Natural killer cell (primary cell): Measurements from ENCODE around the gene TBX5. TPM values are rescaled to one million over a fixed set of nuclear protein-coding genes. Genes with fewer than 3 reads are reported as not detected.

ENCODE experiments used
- ATAC-seq, 3 donors: fragments of 150-1000 bp in 2 of 3; fragments of 200-7000 bp in 1 of 3; cut with Tn5 transposase; 1 replicate in 1 of 3; 2 replicates in 2 of 3; pipeline ENCODE4 v1.10.0; 2021; ENCODE audit warnings: mild to moderate bottlenecking in 2 of 3, moderate library complexity in 2 of 3
- DNase-seq, 2 donors: peaks; one replicate each; pipeline versions ENCODE4 v3.0.0 to v3.0.0-alpha.2; 2013 to 2021; ENCODE audit warnings: mixed read lengths in 1 of 2
- H3K27ac ChIP-seq: one replicate; pipeline ENCODE4 v1.5.1; 2013; ENCODE audit warnings: mild to moderate bottlenecking, low read length
- H3K27me3 ChIP-seq: one replicate; pipeline ENCODE4 v1.6.1; 2013; ENCODE audit warnings: low read length; ENCODE audit not compliant: control insufficient read depth, insufficient read depth
- H3K36me3 ChIP-seq: one replicate; pipeline ENCODE4 v1.6.1; 2013; ENCODE audit warnings: low read length; ENCODE audit not compliant: control insufficient read depth, insufficient read depth
- H3K4me1 ChIP-seq: one replicate; pipeline ENCODE4 v1.6.1; 2013; ENCODE audit warnings: low read length; ENCODE audit not compliant: control insufficient read depth, insufficient read depth
- H3K4me3 ChIP-seq: one replicate; pipeline ENCODE4 v1.5.1; 2013; ENCODE audit warnings: low read length
- H3K9me3 ChIP-seq: one replicate; pipeline ENCODE4 v1.6.1; 2013; ENCODE audit warnings: low read length; ENCODE audit not compliant: control insufficient read depth, insufficient read depth
- H3K27ac Mint-ChIP-seq, 2 donors: one replicate each; pipeline ENCODE4 v1.8.0; 2022; ENCODE audit warnings: mild to moderate bottlenecking in 2 of 2, mixed read lengths in 2 of 2, moderate library complexity in 1 of 2
- H3K27me3 Mint-ChIP-seq, 2 donors: one replicate each; pipeline ENCODE4 v1.8.0; 2022; ENCODE audit warnings: low read depth in 2 of 2, mixed read lengths in 2 of 2
- H3K36me3 Mint-ChIP-seq: one replicate; pipeline ENCODE4 v1.8.0; 2022; ENCODE audit warnings: mixed read lengths
- H3K4me1 Mint-ChIP-seq, 2 donors: one replicate each; pipeline ENCODE4 v1.8.0; 2022; ENCODE audit warnings: mixed read lengths in 2 of 2
- H3K4me3 Mint-ChIP-seq: one replicate; pipeline ENCODE4 v1.8.0; 2022; ENCODE audit warnings: mild to moderate bottlenecking, moderate library complexity, mixed read lengths
- H3K9me3 Mint-ChIP-seq, 2 donors: one replicate each; pipeline ENCODE4 v1.8.0; 2022; ENCODE audit warnings: mixed read lengths in 2 of 2
- CTCF ChIP-seq: fragments of 200-600 bp; IDR thresholded peaks from one replicate; pipeline ENCODE4 v1.8.0; 2022; ENCODE audit warnings: antibody characterized with exemption
- WGBS: methylation state at CpG from one replicate; pipeline ENCODE4 v1.1.7; 2013; ENCODE audit warnings: missing lambda C conversion rate; ENCODE audit not compliant: insufficient coverage; 5-methylcytosine and 5-hydroxymethylcytosine counted together
- intact Hi-C: fragments of 100-400 bp; cut with micrococcal nuclease; formaldehyde crosslinking; loops from one replicate; pipeline ENCODE4 v1.14.2; 2022
- total RNA-seq, 4 donors: library from RNA; stranded (reverse); fragments of 120-200 nt in 1 of 4; gene quantifications; one replicate each; pipeline versions ENCODE4 v1.2.3 to v1.2.4, GENCODE V29; 2013 to 2022

The TBX5 gene
- total RNA-seq, 3 donors from 2014 or later (not counting 1 experiment from before 2014, with no cell fraction given): not detected

GRCh38 chr12:114408886-114409851, 3.2 kb upstream of the TBX5 start:
- WGBS: 4% methylated on average over 71 of the region's 71 CpGs
- no peak overlapping the region for H3K4me3 ChIP-seq
- Mint-ChIP-seq H3K27me3 (peaks cover 73 to 93% of the 10 kb centered on the region in 2 donors), H3K4me1 (no peaks in the 10 kb centered on the region), H3K36me3 (peaks cover 13% of the 10 kb centered on the region), H3K4me3 (no peak overlapping the region), H3K9me3 (no peaks in the 10 kb centered on the region), H3K27ac (no peak overlapping the region)
- H3K36me3 ChIP-seq: no peaks in the 10 kb centered on the region
- DNase-seq (no peak), ATAC-seq (no peak)
- peaks cover 5% of the 10 kb centered on the region for H3K4me1 ChIP-seq
- no peak for TF ChIP-seq CTCF
- H3K27ac ChIP-seq: no peak overlapping the region
- H3K27me3 ChIP-seq: peaks cover 69% of the 10 kb centered on the region
- intact Hi-C loops: no loop called here
- H3K9me3 ChIP-seq: no peaks in the 10 kb centered on the region

- Mint-ChIP-seq H3K27ac (no peak overlapping the region), H3K4me1 (no peaks in the 10 kb centered on the region), H3K27me3 (peaks cover 79 to 97% of the 10 kb centered on the region in 2 donors), H3K9me3 (no peaks in the 10 kb centered on the region), H3K36me3 (peaks cover 13% of the 10 kb centered on the region), H3K4me3 (no peak overlapping the region)
- H3K27ac ChIP-seq: no peak overlapping the region
- intact Hi-C loops: no loop called here
- TF ChIP-seq CTCF: no peak
- H3K36me3 ChIP-seq: no peaks in the 10 kb centered on the region
- H3K4me3 ChIP-seq: no peak overlapping the region
- no peaks in the 10 kb centered on the region for H3K9me3 ChIP-seq
- DNase-seq: no peak
- ATAC-seq: no peak
- peaks cover 67% of the 10 kb centered on the region for H3K27me3 ChIP-seq
- peaks cover 5% of the 10 kb centered on the region for H3K4me1 ChIP-seq
- WGBS: 10% methylated on average over 21 of the region's 21 CpGs
These were observed 2.5 kb upstream of the TBX5 start for GRCh38 chr12:114408471-114408885.

- peaks cover 5% of the 10 kb centered on the region for H3K4me1 ChIP-seq
- Mint-ChIP-seq H3K27ac (no peak overlapping the region), H3K36me3 (peaks cover 13% of the 10 kb centered on the region), H3K9me3 (no peaks in the 10 kb centered on the region), H3K4me1 (no peaks in the 10 kb centered on the region), H3K4me3 (no peak overlapping the region), H3K27me3 (peaks cover 78 to 97% of the 10 kb centered on the region in 2 donors)
- no peaks in the 10 kb centered on the region for H3K36me3 ChIP-seq
- intact Hi-C loops: no loop called here
- 10% methylated on average over 31 of the region's 31 CpGs for WGBS
- H3K27ac ChIP-seq: no peak overlapping the region
- no peak for DNase-seq
- no peak for TF ChIP-seq CTCF
- H3K4me3 ChIP-seq: no peak overlapping the region
- no peak for ATAC-seq
- peaks cover 62% of the 10 kb centered on the region for H3K27me3 ChIP-seq
- H3K9me3 ChIP-seq: no peaks in the 10 kb centered on the region
These were observed 2.0 kb upstream of the TBX5 start for GRCh38 chr12:114407842-114408411.
